Type B pancreatic cell (in vitro differentiated cells): ENCODE results near the gene ELOVL2. TPM values are rescaled to one million over a fixed set of nuclear protein-coding genes. Genes with fewer than 3 reads are reported as not detected.

Experiments
- DNase-seq: peaks from one replicate; pipeline ENCODE4 v3.0.0; 2021; ENCODE audit warnings: mixed read lengths; ENCODE audit not compliant: unreplicated experiment; ENCODE audit errors: extremely low spot score
- H3K27ac Mint-ChIP-seq: 2 replicates; pipeline ENCODE4 v1.8.0; 2021; ENCODE audit warnings: mild to moderate bottlenecking, mixed read lengths
- H3K27me3 Mint-ChIP-seq: 2 replicates; pipeline ENCODE4 v1.8.0; 2021; ENCODE audit warnings: mixed read lengths
- H3K36me3 Mint-ChIP-seq: 2 replicates; pipeline ENCODE4 v1.8.0; 2021; ENCODE audit warnings: mixed read lengths
- H3K4me1 Mint-ChIP-seq: one replicate; pipeline ENCODE4 v1.8.0; 2021; ENCODE audit warnings: mixed read lengths; ENCODE audit not compliant: unreplicated experiment
- H3K4me3 Mint-ChIP-seq: 2 replicates; pipeline ENCODE4 v1.8.0; 2021; ENCODE audit warnings: mild to moderate bottlenecking, mixed read lengths
- H3K9me3 Mint-ChIP-seq: 2 replicates; pipeline ENCODE4 v1.8.0; 2021; ENCODE audit warnings: mixed read lengths
- CTCF ChIP-seq: fragments of 200-600 bp; sonication (generic); conservative IDR thresholded peaks from 2 replicates; pipeline ENCODE4 v1.5.0; 2021; ENCODE audit warnings: antibody characterized with exemption, mild to moderate bottlenecking
- total RNA-seq: library from RNA; stranded (reverse); gene quantifications from 2 replicates; pipeline ENCODE4 v1.2.1, GENCODE V29; 2021; ENCODE audit warnings: low replicate concordance

Gene ELOVL2
- total RNA-seq, 1 donor from 2014 or later = 3.8 TPM

- Mint-ChIP-seq H3K9me3 (no peaks in the 10 kb centered on the region), H3K27me3 (peaks cover 11% of the 10 kb centered on the region), H3K27ac (no peak overlapping the region), H3K4me3 (no peak overlapping the region), H3K4me1 (peaks cover 14% of the 10 kb centered on the region), H3K36me3 (no peaks in the 10 kb centered on the region)
- no peak for DNase-seq
- TF ChIP-seq CTCF = no peak
Observed at GRCh38 chr6:11021714-11022113, 22.4 kb downstream of the ELOVL2 start.

- no peak for DNase-seq
- Mint-ChIP-seq H3K27me3 (peaks cover 10% of the 10 kb centered on the region), H3K4me1 (peaks cover 9% of the 10 kb centered on the region), H3K27ac (no peak overlapping the region), H3K9me3 (no peaks in the 10 kb centered on the region), H3K36me3 (no peaks in the 10 kb centered on the region), H3K4me3 (no peak overlapping the region)
- TF ChIP-seq CTCF = no peak
Observed at GRCh38 chr6:11021003-11021402, 23.1 kb downstream of the ELOVL2 start.

GRCh38 chr6:11018225-11018624 lies 25.9 kb downstream of the ELOVL2 start:
- Mint-ChIP-seq H3K4me1 (peaks cover 7% of the 10 kb centered on the region), H3K4me3 (no peak overlapping the region)

GRCh38 chr6:11017090-11017489 lies 27.0 kb downstream of the ELOVL2 start:
- H3K9me3 Mint-ChIP-seq = no peaks in the 10 kb centered on the region
- TF ChIP-seq CTCF = no peak
- no peak for DNase-seq
- peaks cover 7% of the 10 kb centered on the region for H3K27me3 Mint-ChIP-seq
- no peaks in the 10 kb centered on the region for H3K36me3 Mint-ChIP-seq
- H3K27ac Mint-ChIP-seq = no peak overlapping the region
- no peak overlapping the region for H3K4me3 Mint-ChIP-seq
- H3K4me1 Mint-ChIP-seq = peaks cover 12% of the 10 kb centered on the region

More at GRCh38 chr6:11018225-11018624, 25.9 kb downstream of the ELOVL2 start:
- no peak overlapping the region for H3K27ac Mint-ChIP-seq
- no peak for TF ChIP-seq CTCF
- H3K27me3 Mint-ChIP-seq = peaks cover 10% of the 10 kb centered on the region
- H3K36me3 Mint-ChIP-seq = no peaks in the 10 kb centered on the region
- no peak for DNase-seq
- H3K9me3 Mint-ChIP-seq = no peaks in the 10 kb centered on the region

- no peak for TF ChIP-seq CTCF
- Mint-ChIP-seq H3K27me3 (peaks cover 5% of the 10 kb centered on the region), H3K27ac (no peak overlapping the region), H3K4me1 (peaks cover 12% of the 10 kb centered on the region), H3K4me3 (no peak overlapping the region), H3K9me3 (no peaks in the 10 kb centered on the region), H3K36me3 (no peaks in the 10 kb centered on the region)
- DNase-seq = no peak
Observed at GRCh38 chr6:11016452-11016851, 27.7 kb downstream of the ELOVL2 start.

GRCh38 chr6:11015102-11015501 lies 29.0 kb downstream of the ELOVL2 start:
- peaks cover 5% of the 10 kb centered on the region for H3K27me3 Mint-ChIP-seq
- no peak for DNase-seq
- peaks cover 7% of the 10 kb centered on the region for H3K4me1 Mint-ChIP-seq
- no peaks in the 10 kb centered on the region for H3K9me3 Mint-ChIP-seq
- no peak for TF ChIP-seq CTCF
- no peak overlapping the region for H3K27ac Mint-ChIP-seq
- no peak overlapping the region for H3K4me3 Mint-ChIP-seq
- no peaks in the 10 kb centered on the region for H3K36me3 Mint-ChIP-seq
